ENCODE data around the gene TSHZ2.

- TF ChIP-seq, protein P1, sequence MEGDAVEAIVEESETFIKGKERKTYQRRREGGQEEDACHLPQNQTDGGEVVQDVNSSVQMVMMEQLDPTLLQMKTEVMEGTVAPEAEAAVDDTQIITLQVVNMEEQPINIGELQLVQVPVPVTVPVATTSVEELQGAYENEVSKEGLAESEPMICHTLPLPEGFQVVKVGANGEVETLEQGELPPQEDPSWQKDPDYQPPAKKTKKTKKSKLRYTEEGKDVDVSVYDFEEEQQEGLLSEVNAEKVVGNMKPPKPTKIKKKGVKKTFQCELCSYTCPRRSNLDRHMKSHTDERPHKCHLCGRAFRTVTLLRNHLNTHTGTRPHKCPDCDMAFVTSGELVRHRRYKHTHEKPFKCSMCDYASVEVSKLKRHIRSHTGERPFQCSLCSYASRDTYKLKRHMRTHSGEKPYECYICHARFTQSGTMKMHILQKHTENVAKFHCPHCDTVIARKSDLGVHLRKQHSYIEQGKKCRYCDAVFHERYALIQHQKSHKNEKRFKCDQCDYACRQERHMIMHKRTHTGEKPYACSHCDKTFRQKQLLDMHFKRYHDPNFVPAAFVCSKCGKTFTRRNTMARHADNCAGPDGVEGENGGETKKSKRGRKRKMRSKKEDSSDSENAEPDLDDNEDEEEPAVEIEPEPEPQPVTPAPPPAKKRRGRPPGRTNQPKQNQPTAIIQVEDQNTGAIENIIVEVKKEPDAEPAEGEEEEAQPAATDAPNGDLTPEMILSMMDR (IDR thresholded peaks at IDR 0.05), result no peak
- TF ChIP-seq POLR2A (IDR thresholded peaks at IDR 0.05; ENCODE audit: low read depth), result no peak
- no peak for TF ChIP-seq EP300 (IDR thresholded peaks at IDR 0.05)
- TF ChIP-seq POLR2AphosphoS5 (IDR thresholded peaks at IDR 0.05), result no peak
These were observed 516.7 kb downstream of the TSHZ2 start for GRCh38 chr20:53488775-53489272.

Data from esophagus muscularis mucosa (tissue), 4 donors.